ENCODE results near the gene LYSMD3. TPM values are rescaled to one million over a fixed set of nuclear protein-coding genes. Genes with fewer than 3 reads are reported as not detected.

Gene LYSMD3
- total and polyA plus RNA-seq, 9 of the 15 experiments (the other 6 are each of a cell fraction or from before 2014, with no cell fraction given): 9.5 to 42.3 (median 20.7) TPM

DNA sequence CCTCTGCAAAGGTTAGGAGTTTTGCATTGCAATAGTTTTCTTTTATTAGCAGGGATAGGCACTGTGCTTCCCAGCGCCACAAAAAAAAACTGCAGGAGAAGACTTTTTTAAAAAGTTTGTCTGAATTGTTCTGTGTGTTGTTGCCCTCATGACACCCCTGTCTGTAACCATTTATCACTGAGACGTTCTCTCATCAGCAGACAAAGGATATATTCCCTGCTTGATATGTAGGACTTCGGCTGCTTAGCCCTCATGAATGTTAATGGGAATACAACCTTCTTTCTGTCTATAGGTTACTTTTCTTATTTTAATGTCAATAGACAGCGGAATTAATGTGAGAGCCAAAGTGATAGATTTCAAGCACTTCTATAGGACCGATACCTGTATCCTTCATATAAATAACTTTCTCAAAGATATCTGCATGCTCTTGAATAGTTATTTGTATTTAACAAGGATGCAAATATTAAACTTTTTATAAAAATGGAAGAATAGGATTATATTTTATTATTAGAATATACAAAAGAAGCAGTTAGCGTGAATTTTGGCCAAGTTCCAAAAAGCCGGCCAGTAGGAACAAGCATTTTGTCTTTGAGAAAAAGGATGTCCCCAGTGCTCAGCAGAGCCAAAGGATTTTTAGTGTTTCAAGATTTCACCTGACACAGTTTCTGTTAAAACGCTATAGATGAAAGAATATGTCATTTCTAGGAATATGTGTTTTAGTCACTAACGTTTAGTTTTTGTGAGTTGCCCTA is 1.5 kb upstream of the LYSMD3 start (continued):
- no peak for TF ChIP-seq ZNF717 (CRISPR knock-in tag; IDR thresholded peaks at IDR 0.05)
- TF ChIP-seq ERF (CRISPR knock-in tag; IDR thresholded peaks at IDR 0.05): no peak
- TF ChIP-seq CBFA2T3 (IDR thresholded peaks at IDR 0.05): no peak
- TF ChIP-seq NFIC (IDR thresholded peaks at IDR 0.05): peak; percentile 95
- TF ChIP-seq, protein P1, sequence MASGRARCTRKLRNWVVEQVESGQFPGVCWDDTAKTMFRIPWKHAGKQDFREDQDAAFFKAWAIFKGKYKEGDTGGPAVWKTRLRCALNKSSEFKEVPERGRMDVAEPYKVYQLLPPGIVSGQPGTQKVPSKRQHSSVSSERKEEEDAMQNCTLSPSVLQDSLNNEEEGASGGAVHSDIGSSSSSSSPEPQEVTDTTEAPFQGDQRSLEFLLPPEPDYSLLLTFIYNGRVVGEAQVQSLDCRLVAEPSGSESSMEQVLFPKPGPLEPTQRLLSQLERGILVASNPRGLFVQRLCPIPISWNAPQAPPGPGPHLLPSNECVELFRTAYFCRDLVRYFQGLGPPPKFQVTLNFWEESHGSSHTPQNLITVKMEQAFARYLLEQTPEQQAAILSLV (tag; IDR thresholded peaks at IDR 0.05): no peak

DNA sequence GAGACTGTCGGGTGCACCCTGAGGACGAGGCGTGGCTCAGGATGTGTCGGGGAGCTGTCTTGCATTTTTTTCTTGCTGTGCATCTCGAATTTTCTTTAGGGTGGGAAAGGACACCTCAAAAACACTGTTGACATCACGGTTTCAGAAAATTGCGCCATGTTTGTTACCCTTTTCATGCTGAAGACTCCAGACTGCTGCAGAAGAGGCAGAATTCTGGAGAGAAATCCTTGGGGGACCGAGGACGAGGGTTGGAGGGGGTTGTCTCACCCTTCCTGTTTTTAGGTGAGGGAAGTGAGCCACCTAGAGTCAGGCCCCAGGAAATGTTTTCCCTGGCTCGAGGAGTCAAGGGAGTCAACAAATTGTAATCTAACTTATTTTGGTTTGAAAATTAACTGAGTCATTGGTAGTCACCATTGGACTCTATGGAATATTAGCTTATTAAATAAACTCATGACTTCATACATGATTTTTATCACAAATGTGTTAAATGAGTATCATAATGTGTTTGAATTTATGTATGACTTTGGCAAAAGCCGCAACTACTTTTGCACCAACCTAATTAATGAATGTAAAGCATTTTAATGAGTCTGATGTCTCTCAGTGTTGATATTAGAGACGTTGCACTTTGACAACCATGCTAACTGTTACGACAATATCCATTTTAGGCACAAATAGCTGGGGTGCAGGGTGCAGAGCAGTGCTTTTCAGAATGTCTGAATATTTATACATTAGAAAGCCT is 724 bp upstream of the LYSMD3 start:
- Histone ChIP-seq H3K9me1 (ENCODE audit: control insufficient read depth, insufficient read depth, low read length) (no peaks in the 10 kb centered on the region), H3K9me3 (replicated peaks; ENCODE audit: control insufficient read depth, insufficient read depth, low read depth, low read length) (no peaks in the 10 kb centered on the region), H3K4me1 (replicated peaks in 1 of 2; ENCODE audit: control insufficient read depth in 2 of 2, insufficient read depth in 2 of 2, low read length in 2 of 2) (peaks cover 4 to 18% of the 10 kb centered on the region in 2 experiments; a peak in 4 of 5 replicates), H3K27me3 (ENCODE audit: control insufficient read depth in 2 of 2, insufficient read depth in 2 of 2, low read length in 2 of 2) (no peaks in the 10 kb centered on the region), H3K27ac (ENCODE audit: extremely low read depth, low read depth, low read length) (peak overlapping the region; percentile 91), H3K36me3 (ENCODE audit: control insufficient read depth, insufficient read depth, low read length) (peaks cover 20% of the 10 kb centered on the region; the same call in 2 of the 3 replicates), H3K9ac (ENCODE audit: insufficient read depth in 1 of 2, low read depth in 2 of 2, low read length in 2 of 2) (peak overlapping the region; percentile 88 to 95), H4K20me1 (replicated peaks; ENCODE audit: control insufficient read depth, insufficient read depth, low read length) (no peaks in the 10 kb centered on the region), H2AFZ (ENCODE audit: low read depth, low read length) (peak overlapping the region; percentile 99), H3K79me2 (ENCODE audit: control insufficient read depth, insufficient read depth, low read length) (peaks cover 41% of the 10 kb centered on the region), H3K4me3 (peak overlapping the region; percentile 76), H3K4me2 (ENCODE audit: insufficient read depth, low read length) (peak overlapping the region; percentile 99)
- in situ Hi-C loops (cut with MboI) (no loop called here), intact Hi-C loops (cut with micrococcal nuclease) (loop anchor here (1.0 to 10.0 kb wide), 7 partner anchors 56 to 325 kb away; partner anchors contain the start of genes MBLAC2 and POLR3G)
- ChIA-PET CTCF (ENCODE audit: low intra/inter-chr PET ratio) (interaction anchor here (0.6 to 2.9 kb wide), 4 partner anchors 91 to 579 kb away, joined by 3 to 22 read pairs (median 4); no protein-coding TSS in a partner anchor), POLR2A (interaction anchor here (0.8 to 1.9 kb wide), 5 partner anchors 10 to 90 kb away, joined by 3 to 5 read pairs (median 3); no protein-coding TSS in a partner anchor)
- ATAC-seq: peak; percentile 75
- DNase-seq (ENCODE audit: extremely low read depth in 1 of 4, low spot score in 3 of 4): peak; percentile 50 to 89 (median 70)
- TSS peak; percentile 88 for BruUV-seq (replicated peaks)
- WGBS (ENCODE audit: insufficient coverage, low coverage, missing lambda C conversion rate): 4% methylated on average over 13 of the region's 13 CpGs
- peak; percentile 91 for FAIRE-seq
- TF ChIP-seq, protein P2, sequence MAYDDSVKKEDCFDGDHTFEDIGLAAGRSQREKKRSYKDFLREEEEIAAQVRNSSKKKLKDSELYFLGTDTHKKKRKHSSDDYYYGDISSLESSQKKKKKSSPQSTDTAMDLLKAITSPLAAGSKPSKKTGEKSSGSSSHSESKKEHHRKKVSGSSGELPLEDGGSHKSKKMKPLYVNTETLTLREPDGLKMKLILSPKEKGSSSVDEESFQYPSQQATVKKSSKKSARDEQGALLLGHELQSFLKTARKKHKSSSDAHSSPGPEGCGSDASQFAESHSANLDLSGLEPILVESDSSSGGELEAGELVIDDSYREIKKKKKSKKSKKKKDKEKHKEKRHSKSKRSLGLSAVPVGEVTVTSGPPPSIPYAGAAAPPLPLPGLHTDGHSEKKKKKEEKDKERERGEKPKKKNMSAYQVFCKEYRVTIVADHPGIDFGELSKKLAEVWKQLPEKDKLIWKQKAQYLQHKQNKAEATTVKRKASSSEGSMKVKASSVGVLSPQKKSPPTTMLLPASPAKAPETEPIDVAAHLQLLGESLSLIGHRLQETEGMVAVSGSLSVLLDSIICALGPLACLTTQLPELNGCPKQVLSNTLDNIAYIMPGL (CRISPR knock-in tag; IDR thresholded peaks at IDR 0.05): no peak
- TF ChIP-seq ELF4 (CRISPR knock-in tag; IDR thresholded peaks at IDR 0.05) (no peak), KDM4B (IDR thresholded peaks at IDR 0.05; ENCODE audit: borderline replicate concordance in 2 of 2, low read depth in 1 of 2) (no peak), ZNF444 (CRISPR knock-in tag; IDR thresholded peaks at IDR 0.05) (no peak), NBN (IDR thresholded peaks at IDR 0.05; ENCODE audit: low read depth) (peak; percentile 20; the same call in 1 of the 2 replicates)

Data from K562 (cell line).